SK-N-SH treated with all-trans-retinoic acid at 6 μM for 48 hours (cell line): Measurements from ENCODE around the gene SACS.

Experiments used
- ATAC-seq: fragments of 200-7000 bp; cut with Tn5 transposase; 3 replicates; pipeline ENCODE4 v1.9.1; 2020; ENCODE audit warnings: mild to moderate bottlenecking, moderate library complexity
- ARNTL ChIP-seq: fragments of 450-650 bp; formaldehyde crosslinking; IDR thresholded peaks from 2 replicates; pipeline ENCODE4 v1.5.0; 2020; ENCODE audit warnings: low read depth, mild to moderate bottlenecking, moderate library complexity, borderline replicate concordance
- BACH2 ChIP-seq: fragments of 250-450 bp; sonication (Bioruptor Pico); IDR thresholded peaks from 2 replicates; pipeline ENCODE4 v1.9.0; 2021; ENCODE audit warnings: mild to moderate bottlenecking, borderline replicate concordance
- CSDC2 ChIP-seq: fragments of 250-450 bp; sonication (Bioruptor Pico); IDR thresholded peaks from 2 replicates; pipeline ENCODE4 v1.5.0; 2020; ENCODE audit warnings: mild to moderate bottlenecking, moderate library complexity
- CSRNP3 ChIP-seq: fragments of 250-450 bp; sonication (Bioruptor Pico); IDR thresholded peaks from 2 replicates; pipeline ENCODE4 v1.5.1; 2021; ENCODE audit warnings: mild to moderate bottlenecking, moderate library complexity
- ESRRG ChIP-seq: fragments of 250-450 bp; sonication (Bioruptor Pico); IDR thresholded peaks from 2 replicates; pipeline ENCODE4 v1.6.1; 2021; ENCODE audit warnings: mild to moderate bottlenecking
- GLIS3 ChIP-seq: fragments of 250-450 bp; sonication (Bioruptor Pico); IDR thresholded peaks from 2 replicates; pipeline ENCODE4 v1.5.0; 2020; ENCODE audit warnings: mild to moderate bottlenecking, moderate library complexity
- ISL1 ChIP-seq: fragments of 250-450 bp; sonication (Bioruptor Pico); IDR thresholded peaks from 2 replicates; pipeline ENCODE4 v2.1.2; 2022; ENCODE audit warnings: mild to moderate bottlenecking, moderate library complexity
- OSR1 ChIP-seq: fragments of 250-450 bp; sonication (Bioruptor Pico); IDR thresholded peaks from 2 replicates; pipeline ENCODE4 v1.8.0; 2022; ENCODE audit warnings: moderate library complexity, mild to moderate bottlenecking, inconsistent platforms
- RARB ChIP-seq: fragments of 250-450 bp; sonication (Bioruptor Pico); IDR thresholded peaks from 2 replicates; pipeline ENCODE4 v1.8.0; 2021; ENCODE audit warnings: mild to moderate bottlenecking, moderate library complexity
- SNAI2 ChIP-seq: fragments of 250-450 bp; sonication (Bioruptor Pico); IDR thresholded peaks from 2 replicates; pipeline ENCODE4 v1.5.0; 2020; ENCODE audit warnings: mild to moderate bottlenecking, moderate library complexity
- TOX ChIP-seq: fragments of 250-450 bp; sonication (Bioruptor Pico); IDR thresholded peaks from 2 replicates; pipeline ENCODE4 v1.8.0; 2021; ENCODE audit warnings: mild to moderate bottlenecking, moderate library complexity, borderline replicate concordance
- TSHZ2 ChIP-seq: fragments of 250-450 bp; sonication (Bioruptor Pico); IDR thresholded peaks from 2 replicates; pipeline ENCODE4 v1.5.0; 2020; ENCODE audit warnings: mild to moderate bottlenecking, moderate library complexity
- ZC3H10 ChIP-seq: fragments of 250-450 bp; sonication (Bioruptor Pico); IDR thresholded peaks from 2 replicates; pipeline ENCODE4 v1.5.1; 2021; ENCODE audit warnings: mild to moderate bottlenecking, moderate library complexity
- ZFP3 ChIP-seq: fragments of 250-450 bp; sonication (Bioruptor Pico); IDR thresholded peaks from 2 replicates; pipeline ENCODE4 v1.5.0; 2020; ENCODE audit warnings: mild to moderate bottlenecking, moderate library complexity
- ZFP30 ChIP-seq: fragments of 450-650 bp; formaldehyde crosslinking; IDR thresholded peaks from 2 replicates; pipeline ENCODE4 v1.5.0; 2022; ENCODE audit warnings: mild to moderate bottlenecking, moderate library complexity
- ZNF565 ChIP-seq: fragments of 450-650 bp; formaldehyde crosslinking; conservative IDR thresholded peaks from 2 replicates; pipeline ENCODE4 v1.5.0; 2020; ENCODE audit warnings: low read depth, mild to moderate bottlenecking, moderate library complexity
- ZNF70 ChIP-seq: fragments of 450-650 bp; formaldehyde crosslinking; IDR thresholded peaks from 2 replicates; pipeline ENCODE4 v1.5.0; 2020; ENCODE audit warnings: mild to moderate bottlenecking, moderate library complexity
- ZNF8 ChIP-seq: fragments of 450-650 bp; formaldehyde crosslinking; IDR thresholded peaks from 2 replicates; pipeline ENCODE4 v1.5.0; 2020; ENCODE audit warnings: mild to moderate bottlenecking, moderate library complexity
- TF ChIP-seq, protein P1 (sequence below): fragments of 250-450 bp; sonication (Bioruptor Pico); IDR thresholded peaks from 2 replicates; pipeline ENCODE4 v1.8.0; 2020; ENCODE audit warnings: mild to moderate bottlenecking, moderate library complexity, borderline replicate concordance
- TF ChIP-seq, protein P2 (sequence below): fragments of 250-450 bp; sonication (Bioruptor Pico); IDR thresholded peaks from 2 replicates; pipeline ENCODE4 v1.8.0; 2021; ENCODE audit warnings: low read depth, mild to moderate bottlenecking, moderate library complexity, borderline replicate concordance

Gene SACS

DNA sequence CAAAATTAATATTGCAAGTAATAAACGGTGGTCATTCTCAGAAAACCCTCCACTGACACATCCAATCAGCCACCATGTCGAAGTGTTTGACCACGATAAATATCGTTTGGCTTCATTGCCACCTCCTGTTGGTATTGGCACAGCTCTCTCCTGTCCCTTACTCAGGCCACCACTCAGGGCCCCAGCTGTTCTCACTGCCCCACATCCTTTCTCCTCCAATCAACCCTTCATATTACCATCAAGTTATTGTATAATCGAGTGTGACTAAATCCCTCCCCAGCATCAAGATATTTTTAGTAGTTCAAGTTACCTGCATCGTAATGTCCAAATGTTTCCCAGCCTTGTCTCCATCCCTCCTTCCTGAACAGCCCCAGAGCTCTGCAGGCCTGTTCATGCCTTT is 50.4 kb downstream of the SACS start:
- TF ChIP-seq SNAI2 (no peak), CSDC2 (CRISPR knock-in tag) (no peak), ZNF8 (no peak), TOX (CRISPR knock-in tag) (no peak), ZC3H10 (CRISPR knock-in tag) (no peak), ISL1 (CRISPR knock-in tag) (no peak), ZNF565 (CRISPR knock-in tag) (no peak), RARB (no peak), GLIS3 (CRISPR knock-in tag) (no peak), CSRNP3 (no peak), ARNTL (CRISPR knock-in tag) (no peak), ZFP3 (no peak), ESRRG (CRISPR knock-in tag) (no peak)
- no peak for ATAC-seq

GRCh38 chr13:23381866-23382265 is 51.6 kb downstream of the SACS start:
- TF ChIP-seq ZC3H10 (CRISPR knock-in tag) (no peak), BACH2 (CRISPR knock-in tag) (no peak), ZFP3 (no peak), SNAI2 (no peak), ZNF70 (CRISPR knock-in tag) (no peak)
- TF ChIP-seq, protein P1, sequence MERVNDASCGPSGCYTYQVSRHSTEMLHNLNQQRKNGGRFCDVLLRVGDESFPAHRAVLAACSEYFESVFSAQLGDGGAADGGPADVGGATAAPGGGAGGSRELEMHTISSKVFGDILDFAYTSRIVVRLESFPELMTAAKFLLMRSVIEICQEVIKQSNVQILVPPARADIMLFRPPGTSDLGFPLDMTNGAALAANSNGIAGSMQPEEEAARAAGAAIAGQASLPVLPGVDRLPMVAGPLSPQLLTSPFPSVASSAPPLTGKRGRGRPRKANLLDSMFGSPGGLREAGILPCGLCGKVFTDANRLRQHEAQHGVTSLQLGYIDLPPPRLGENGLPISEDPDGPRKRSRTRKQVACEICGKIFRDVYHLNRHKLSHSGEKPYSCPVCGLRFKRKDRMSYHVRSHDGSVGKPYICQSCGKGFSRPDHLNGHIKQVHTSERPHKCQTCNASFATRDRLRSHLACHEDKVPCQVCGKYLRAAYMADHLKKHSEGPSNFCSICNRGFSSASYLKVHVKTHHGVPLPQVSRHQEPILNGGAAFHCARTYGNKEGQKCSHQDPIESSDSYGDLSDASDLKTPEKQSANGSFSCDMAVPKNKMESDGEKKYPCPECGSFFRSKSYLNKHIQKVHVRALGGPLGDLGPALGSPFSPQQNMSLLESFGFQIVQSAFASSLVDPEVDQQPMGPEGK, result no peak
- TF ChIP-seq, all 23 proteins: peak for 0
- no peak for ATAC-seq

DNA sequence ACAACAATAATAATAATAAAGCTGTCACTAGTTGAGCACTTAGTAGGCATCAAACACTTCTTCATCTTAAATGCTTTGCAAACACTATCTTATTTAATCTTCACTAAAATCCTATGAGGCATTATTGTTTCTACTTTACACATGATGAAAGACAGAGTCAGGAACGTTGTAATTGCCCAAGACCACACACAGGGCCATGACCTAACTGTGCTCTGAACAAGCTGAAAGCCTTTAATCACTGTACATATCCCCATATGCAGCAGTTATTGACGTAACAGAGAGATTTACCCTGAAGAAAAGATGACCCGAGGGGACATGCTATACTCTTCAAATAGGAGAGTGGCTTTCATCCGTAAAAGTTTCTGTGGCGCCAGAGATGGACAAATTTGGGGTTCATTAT is 53.0 kb downstream of the SACS start:
- no peak for TF ChIP-seq BACH2 (CRISPR knock-in tag)
- TF ChIP-seq ISL1 (CRISPR knock-in tag), result 0 out of 2 replicates have a peak, but pooled peaks have one; percentile 11
- TF ChIP-seq TSHZ2 (CRISPR knock-in tag), result no peak
- TF ChIP-seq ZFP3, result no peak
- TF ChIP-seq, protein P1, result no peak
- no peak for ATAC-seq

DNA sequence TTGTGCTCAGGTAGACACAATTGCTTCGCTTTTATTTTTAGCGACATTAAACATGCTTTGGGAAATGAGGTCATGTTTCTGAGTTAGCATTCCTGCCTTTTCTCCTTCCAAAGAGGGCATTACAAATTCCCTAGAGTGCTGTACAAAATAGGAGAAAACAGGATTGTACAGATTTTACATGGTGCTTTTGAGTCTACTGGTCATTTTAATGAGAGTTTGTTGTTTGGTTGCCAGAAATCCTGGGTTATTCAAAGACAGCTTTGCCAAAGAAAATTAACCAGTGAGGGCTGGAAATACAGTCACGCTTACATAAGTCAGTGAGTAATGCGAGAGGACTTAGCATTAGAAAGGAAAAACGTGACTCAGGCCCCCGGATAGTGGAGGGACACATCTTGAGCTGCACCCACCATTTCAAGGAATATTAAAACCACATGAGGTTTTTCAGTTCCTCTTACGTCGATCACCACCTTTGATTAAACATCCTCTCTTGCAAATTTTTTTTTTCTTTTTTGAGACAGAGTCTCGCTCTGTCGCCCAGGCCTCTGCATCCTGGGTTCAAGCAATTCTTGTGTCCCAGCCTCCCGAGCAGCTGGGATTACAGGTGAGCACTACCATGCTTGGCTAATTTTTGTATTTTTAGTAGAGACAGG is 55.4 kb downstream of the SACS start:
- ATAC-seq, result peak; percentile 66
- TF ChIP-seq ZNF70 (CRISPR knock-in tag) (no peak), OSR1 (no peak), BACH2 (CRISPR knock-in tag) (no peak), SNAI2 (peak; percentile 4; the same call in 1 of the 2 replicates), CSRNP3 (no peak), ZNF565 (CRISPR knock-in tag) (no peak), ZFP3 (no peak), RARB (no peak), ISL1 (CRISPR knock-in tag) (peak; percentile 84), ZNF8 (no peak), ZFP30 (no peak), ESRRG (CRISPR knock-in tag) (no peak)
- TF ChIP-seq, protein P1, result peak; percentile 87; the same call in 1 of the 2 replicates
- TF ChIP-seq, protein P2, sequence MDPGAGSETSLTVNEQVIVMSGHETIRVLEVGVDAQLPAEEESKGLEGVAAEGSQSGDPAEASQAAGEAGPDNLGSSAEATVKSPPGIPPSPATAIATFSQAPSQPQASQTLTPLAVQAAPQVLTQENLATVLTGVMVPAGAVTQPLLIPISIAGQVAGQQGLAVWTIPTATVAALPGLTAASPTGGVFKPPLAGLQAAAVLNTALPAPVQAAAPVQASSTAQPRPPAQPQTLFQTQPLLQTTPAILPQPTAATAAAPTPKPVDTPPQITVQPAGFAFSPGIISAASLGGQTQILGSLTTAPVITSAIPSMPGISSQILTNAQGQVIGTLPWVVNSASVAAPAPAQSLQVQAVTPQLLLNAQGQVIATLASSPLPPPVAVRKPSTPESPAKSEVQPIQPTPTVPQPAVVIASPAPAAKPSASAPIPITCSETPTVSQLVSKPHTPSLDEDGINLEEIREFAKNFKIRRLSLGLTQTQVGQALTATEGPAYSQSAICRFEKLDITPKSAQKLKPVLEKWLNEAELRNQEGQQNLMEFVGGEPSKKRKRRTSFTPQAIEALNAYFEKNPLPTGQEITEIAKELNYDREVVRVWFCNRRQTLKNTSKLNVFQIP (CRISPR knock-in tag), result no peak
